GM12875 (cell line): ENCODE results near the gene FOXP1.

ENCODE experiments used
- H3K4me3 ChIP-seq: one replicate; pipeline ENCODE4 v1.5.1; 2011; ENCODE audit warnings: low read depth, low read length, control low read depth
- TF ChIP-seq, protein P1 (sequence below): IDR thresholded peaks from 2 replicates; pipeline ENCODE4 v1.5.1; 2011; ENCODE audit warnings: low read depth, mild to moderate bottlenecking, control low read depth, inconsistent platforms, low read length, moderate library complexity, borderline replicate concordance; ENCODE audit not compliant: insufficient read depth

FOXP1 gene

DNA sequence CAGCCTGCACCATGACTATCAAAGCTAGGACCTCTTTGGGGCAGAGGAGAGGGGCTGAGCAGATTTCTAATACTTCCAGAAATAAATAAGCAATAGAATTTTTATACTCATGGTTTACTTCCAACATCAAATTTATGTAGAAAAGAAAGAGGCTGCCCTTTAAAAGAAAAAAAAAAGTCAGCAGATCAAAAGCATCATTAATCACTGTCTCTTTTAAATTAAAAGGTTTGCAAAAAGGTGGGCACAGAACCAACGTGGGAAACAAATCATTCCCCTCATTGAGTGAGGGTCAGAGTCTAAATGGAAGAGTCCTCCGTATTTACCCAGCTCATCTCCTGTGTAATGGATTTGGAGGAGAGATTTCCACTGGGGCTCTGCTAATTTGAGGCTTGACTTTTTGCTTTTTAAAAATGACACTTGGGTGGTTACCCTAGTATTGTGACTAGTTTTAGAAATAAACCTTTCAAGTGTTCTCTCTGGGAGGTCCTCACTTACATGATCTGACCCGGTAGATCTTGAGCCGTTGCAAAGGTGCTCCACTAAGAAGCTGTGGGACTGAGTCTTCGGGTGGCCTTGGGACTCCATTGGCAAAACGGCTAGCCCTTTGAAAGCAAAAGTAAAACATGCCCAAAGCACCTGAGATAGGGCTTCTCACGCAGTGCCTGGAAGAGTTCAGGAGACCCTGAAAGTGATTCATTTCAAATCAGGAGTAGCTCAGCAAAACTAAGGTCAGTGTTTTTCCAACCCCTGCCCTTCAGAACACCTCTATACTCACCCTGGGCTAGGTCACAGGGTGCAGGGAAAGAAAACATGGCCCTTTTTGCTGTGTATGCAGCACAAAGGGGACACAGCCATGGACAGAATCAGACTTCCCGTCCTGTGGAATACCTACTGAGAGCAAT, 320.9 kb downstream of the FOXP1 start:
- no peak overlapping the region for H3K4me3 ChIP-seq
- TF ChIP-seq, protein P1, sequence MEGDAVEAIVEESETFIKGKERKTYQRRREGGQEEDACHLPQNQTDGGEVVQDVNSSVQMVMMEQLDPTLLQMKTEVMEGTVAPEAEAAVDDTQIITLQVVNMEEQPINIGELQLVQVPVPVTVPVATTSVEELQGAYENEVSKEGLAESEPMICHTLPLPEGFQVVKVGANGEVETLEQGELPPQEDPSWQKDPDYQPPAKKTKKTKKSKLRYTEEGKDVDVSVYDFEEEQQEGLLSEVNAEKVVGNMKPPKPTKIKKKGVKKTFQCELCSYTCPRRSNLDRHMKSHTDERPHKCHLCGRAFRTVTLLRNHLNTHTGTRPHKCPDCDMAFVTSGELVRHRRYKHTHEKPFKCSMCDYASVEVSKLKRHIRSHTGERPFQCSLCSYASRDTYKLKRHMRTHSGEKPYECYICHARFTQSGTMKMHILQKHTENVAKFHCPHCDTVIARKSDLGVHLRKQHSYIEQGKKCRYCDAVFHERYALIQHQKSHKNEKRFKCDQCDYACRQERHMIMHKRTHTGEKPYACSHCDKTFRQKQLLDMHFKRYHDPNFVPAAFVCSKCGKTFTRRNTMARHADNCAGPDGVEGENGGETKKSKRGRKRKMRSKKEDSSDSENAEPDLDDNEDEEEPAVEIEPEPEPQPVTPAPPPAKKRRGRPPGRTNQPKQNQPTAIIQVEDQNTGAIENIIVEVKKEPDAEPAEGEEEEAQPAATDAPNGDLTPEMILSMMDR: no peak

DNA sequence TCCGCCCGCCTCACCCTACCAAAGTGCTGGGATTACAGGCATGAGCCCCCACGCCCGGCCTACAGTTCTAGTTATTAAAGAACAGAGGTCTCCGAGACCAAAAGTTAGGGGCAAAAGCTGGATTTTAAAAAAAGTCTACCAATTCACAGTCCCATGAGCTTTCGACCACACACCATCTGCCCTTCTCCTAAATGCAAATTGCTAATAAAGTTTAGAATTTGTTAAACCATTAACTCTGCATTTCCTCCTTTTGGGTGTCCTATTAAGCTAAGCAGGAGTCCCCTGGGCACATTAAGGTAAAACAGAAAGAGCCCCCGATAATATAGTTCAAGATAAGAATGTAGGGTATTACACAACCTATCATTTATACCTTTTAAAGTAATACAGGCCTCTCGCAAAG, 322.7 kb downstream of the FOXP1 start:
- H3K4me3 ChIP-seq: no peak overlapping the region
- TF ChIP-seq, protein P1: no peak

DNA sequence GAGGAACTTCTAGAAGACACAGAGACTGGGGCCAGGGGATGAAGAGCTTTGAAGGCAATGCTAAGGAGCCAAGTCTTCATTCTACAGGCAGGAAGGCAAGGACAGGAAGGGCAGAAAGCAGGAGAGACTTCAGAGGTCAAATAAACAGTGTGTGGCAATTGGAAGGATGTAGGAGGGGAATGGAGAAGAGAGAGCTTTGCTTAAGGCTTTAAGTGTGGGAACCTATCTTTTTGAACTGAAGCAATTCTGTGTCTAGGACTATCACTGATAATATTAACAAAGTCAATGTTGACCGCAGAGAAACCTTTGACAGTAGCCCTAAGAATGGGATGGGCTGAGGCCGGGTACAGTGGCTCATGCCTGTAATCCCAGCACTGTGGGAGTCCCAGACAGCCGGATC, 325.0 kb downstream of the FOXP1 start:
- H3K4me3 ChIP-seq: no peak overlapping the region
- TF ChIP-seq, protein P1: no peak

DNA sequence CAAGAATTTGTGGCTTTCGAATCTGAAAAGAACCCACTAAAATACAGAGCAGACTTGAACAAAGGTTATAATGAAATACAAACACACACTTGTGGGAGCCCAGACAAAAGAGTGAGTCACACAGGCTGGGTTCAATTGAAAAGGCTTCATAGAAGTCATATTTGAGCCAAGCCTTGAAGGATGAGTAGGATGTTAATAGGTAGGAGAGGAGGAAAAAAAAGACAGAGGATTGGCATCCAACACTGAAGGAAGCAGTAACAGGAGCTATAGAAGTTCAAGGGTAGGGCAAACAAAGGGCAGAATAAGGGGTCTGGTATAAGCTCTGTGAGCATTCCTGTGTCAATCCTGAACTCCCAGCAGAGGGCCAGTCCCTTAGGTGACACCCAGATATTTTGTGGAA, 325.4 kb downstream of the FOXP1 start:
- H3K4me3 ChIP-seq: no peak overlapping the region
- TF ChIP-seq, protein P1: no peak

DNA sequence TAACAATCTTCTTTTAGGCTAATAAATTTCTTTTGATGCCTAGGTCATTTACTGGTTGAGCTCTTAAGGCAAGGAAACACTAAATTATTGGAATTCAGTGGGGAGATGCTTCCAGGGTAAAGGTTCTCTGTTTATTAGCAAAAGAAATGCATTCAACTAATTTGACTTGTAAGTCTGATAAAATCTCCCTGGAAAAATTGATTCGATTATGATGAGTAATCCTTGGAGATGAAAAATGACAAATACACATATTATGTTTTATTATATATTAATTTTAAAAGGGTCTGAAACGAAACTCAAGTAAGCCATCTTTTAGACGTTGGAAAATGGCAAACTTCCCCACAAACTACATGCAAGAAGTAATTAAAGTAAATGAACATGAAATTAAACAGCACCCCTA, 328.0 kb downstream of the FOXP1 start:
- H3K4me3 ChIP-seq: no peak overlapping the region
- TF ChIP-seq, protein P1: no peak

DNA sequence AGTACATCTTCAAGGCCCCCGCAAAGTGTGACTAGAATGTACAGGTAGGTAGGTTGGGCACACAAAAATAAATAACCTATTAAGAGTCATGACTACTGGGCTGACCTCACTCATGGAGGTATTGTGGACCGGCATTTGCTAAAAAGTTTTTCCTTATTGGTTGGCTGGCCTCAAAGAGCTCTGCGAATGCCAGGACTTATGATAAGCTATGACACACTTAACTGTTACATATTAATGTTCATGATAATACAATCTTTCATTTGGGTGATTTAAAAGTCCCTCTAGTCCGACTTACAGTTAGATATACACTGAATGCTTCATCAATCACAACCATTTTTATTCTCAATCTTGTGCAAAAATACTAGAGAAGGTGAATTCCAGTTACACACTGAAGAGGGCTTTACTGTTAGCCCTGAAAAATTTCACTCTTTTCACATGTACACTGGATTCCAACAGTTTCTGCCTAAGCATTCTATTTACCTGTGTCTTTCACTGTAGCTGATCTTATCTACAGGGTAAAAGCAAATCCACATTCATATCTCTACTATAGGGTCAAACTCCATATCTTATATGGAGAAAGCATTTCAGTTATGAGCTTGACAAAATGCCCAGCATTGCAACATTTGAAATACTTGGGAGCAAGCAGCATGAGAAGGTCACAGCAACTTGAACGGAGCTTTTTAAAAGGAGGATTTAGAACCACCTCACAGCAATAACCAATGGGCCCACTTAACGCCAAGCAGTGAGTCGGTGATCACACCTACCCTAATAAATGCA, 329.1 kb downstream of the FOXP1 start:
- TF ChIP-seq, protein P1: no peak
- no peak overlapping the region for H3K4me3 ChIP-seq
